RWPE1 (cell line): Measurements from ENCODE around the gene PCSK1.

ENCODE experiments used
- CTCF ChIA-PET: fragments of 350-600 bp; sonication (Branson Sonifier 250); formaldehyde crosslinking; extraction: SDS; loops from one replicate; lab custom pipeline; 2021; lab: Yijun Ruan, JAX
- POLR2A ChIA-PET: fragments of 400-600 bp; formaldehyde crosslinking; extraction: SDS; loops from one replicate; lab custom pipeline; 2020; ENCODE audit warnings: antibody characterized with exemption; ENCODE audit not compliant: low non-redundant PET; lab: Yijun Ruan, JAX
- DNase-seq: peaks from one replicate; pipeline ENCODE4 v3.0.0; 2012; ENCODE audit warnings: low spot score
- H3K27ac ChIP-seq: fragments of 450-650 bp; 2 replicates; pipeline ENCODE4 v1.5.1; 2017
- CTCF ChIP-seq: fragments of 450-650 bp; conservative IDR thresholded peaks from 2 replicates; pipeline ENCODE4 v1.5.1; 2017; ENCODE audit warnings: low read depth, mild to moderate bottlenecking

The PCSK1 gene

GRCh38 chr5:96347502-96348292 lies 85.4 kb downstream of the PCSK1 start:
- no peak for TF ChIP-seq CTCF
- ChIA-PET CTCF (no interaction called here), POLR2A (no interaction called here)
- no peak for DNase-seq
- no peak overlapping the region for H3K27ac ChIP-seq

DNA sequence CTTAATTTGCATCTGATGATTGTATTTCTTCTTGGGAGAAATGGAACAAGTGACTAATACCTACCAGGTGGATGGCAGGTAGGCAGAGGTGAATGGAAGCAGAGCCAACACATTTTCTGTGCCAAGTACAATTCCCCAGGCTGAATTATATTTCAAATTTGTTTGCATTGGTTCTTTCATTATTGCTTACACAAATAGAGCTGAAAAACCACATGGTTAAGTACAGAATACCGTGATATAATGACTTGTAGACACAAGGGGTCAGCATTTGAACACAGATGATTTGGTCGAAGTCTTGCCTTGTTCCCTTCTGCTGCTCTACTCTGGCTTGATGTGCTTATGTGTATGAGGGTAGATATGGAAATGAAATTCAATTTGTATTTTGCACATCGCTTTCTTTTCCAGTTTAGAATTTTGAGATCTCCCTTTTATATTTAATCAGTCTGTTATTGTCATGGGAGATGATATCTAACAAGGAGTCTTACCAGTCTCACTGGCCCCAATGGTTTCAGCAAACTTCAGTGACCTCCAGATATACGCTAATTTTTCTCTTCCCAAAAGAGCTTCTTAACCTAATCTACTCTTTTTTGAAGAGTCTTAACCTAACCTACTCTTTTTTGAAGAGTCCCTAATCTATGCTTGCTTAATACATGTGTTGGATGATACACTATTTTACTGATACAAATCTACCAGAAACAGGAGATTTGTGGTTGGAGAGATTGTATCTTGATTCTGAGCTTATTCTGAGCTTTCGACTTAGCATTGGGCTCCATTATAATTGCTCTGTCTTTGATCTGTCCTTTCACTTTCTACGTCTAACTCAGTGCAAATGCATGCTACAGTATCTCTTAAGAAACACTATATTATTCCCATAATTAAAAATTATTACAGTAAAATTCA lies 88.1 kb downstream of the PCSK1 start:
- DNase-seq, result peak; percentile 73
- peak; percentile 74 for TF ChIP-seq CTCF
- ChIA-PET CTCF (interaction anchor here (0.5 to 2.0 kb wide), 19 partner anchors 8 to 564 kb away, joined by 3 to 24 read pairs (median 3); no protein-coding TSS in a partner anchor), POLR2A (no interaction called here)
- H3K27ac ChIP-seq, result no peak overlapping the region

- ChIA-PET CTCF (interaction anchor here (0.7 to 2.2 kb wide), 4 partner anchors 250 to 494 kb away, joined by 3 to 13 read pairs (median 3); no protein-coding TSS in a partner anchor), POLR2A (interaction anchor here (0.5 kb wide), 1 partner anchor 246 kb away, joined by 3 read pairs; no protein-coding TSS in a partner anchor)
- TF ChIP-seq CTCF, result no peak
- no peak overlapping the region for H3K27ac ChIP-seq
- DNase-seq, result no peak
Observed at GRCh38 chr5:96343094-96343493, 90.0 kb downstream of the PCSK1 start.

DNA sequence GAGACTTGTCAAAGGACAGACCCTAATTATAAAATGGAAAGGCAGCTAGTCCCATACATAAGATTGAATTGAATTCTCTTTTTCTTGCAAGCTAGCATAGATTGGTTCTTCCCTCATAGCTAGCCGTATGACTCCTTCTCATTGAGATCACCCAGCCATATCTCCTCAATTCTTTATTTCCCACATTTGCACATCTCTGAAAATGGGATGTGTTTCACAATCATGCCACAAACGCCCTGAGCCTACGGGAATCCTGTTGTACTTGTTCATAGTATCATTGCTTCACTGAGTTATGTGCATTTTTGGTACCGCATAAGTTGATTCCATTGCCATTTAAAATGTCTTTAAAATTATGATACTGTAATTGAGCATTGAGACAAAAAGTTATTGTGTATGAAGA lies 90.5 kb downstream of the PCSK1 start:
- ChIA-PET POLR2A (no interaction called here), CTCF (interaction anchor here (0.7 to 2.2 kb wide), 4 partner anchors 250 to 493 kb away, joined by 3 to 13 read pairs (median 3); no protein-coding TSS in a partner anchor)
- no peak overlapping the region for H3K27ac ChIP-seq
- no peak for TF ChIP-seq CTCF
- DNase-seq, result no peak
